GM10266 (cell line): ENCODE measurements around the gene NUP88.
"Not testable (repeated sequence)": the region's sequence is repeated elsewhere in the genome, so short reads cannot be mapped to it uniquely, and the experiment has no call there.

Experiments
- DNase-seq: peaks from one replicate; pipeline ENCODE4 v3.0.0; 2012; ENCODE audit errors: extremely low spot score
- TF ChIP-seq, protein P1 (sequence below): IDR thresholded peaks from 2 replicates; pipeline ENCODE4 v1.5.1; 2012; ENCODE audit warnings: mild to moderate bottlenecking, low read depth; ENCODE audit not compliant: control insufficient read depth, insufficient read depth; ENCODE audit errors: missing control alignments

NUP88 gene

GRCh38 chr17:5443728-5444127, 24.3 kb upstream of the NUP88 start:
- DNase-seq, result no peak
- TF ChIP-seq, protein P1, sequence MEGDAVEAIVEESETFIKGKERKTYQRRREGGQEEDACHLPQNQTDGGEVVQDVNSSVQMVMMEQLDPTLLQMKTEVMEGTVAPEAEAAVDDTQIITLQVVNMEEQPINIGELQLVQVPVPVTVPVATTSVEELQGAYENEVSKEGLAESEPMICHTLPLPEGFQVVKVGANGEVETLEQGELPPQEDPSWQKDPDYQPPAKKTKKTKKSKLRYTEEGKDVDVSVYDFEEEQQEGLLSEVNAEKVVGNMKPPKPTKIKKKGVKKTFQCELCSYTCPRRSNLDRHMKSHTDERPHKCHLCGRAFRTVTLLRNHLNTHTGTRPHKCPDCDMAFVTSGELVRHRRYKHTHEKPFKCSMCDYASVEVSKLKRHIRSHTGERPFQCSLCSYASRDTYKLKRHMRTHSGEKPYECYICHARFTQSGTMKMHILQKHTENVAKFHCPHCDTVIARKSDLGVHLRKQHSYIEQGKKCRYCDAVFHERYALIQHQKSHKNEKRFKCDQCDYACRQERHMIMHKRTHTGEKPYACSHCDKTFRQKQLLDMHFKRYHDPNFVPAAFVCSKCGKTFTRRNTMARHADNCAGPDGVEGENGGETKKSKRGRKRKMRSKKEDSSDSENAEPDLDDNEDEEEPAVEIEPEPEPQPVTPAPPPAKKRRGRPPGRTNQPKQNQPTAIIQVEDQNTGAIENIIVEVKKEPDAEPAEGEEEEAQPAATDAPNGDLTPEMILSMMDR, result no peak

GRCh38 chr17:5439446-5439764, 19.9 kb upstream of the NUP88 start:
- DNase-seq, result no peak
- TF ChIP-seq, protein P1, result no peak

- TF ChIP-seq, protein P1, result peak; percentile 95
- peak; percentile 93 for DNase-seq
Observed at GRCh38 chr17:5438716-5439445, 19.4 kb upstream of the NUP88 start, which contains the start of gene C1QBP. Gene C1QBP, minus strand, starts transcription at chr17:5439155. Its CDS starts 82 bp downstream, at chr17:5439073.

- TF ChIP-seq, protein P1, result no peak
- no peak for DNase-seq
Observed at GRCh38 chr17:5437721-5438317, 18.4 kb upstream of the NUP88 start.

DNA sequence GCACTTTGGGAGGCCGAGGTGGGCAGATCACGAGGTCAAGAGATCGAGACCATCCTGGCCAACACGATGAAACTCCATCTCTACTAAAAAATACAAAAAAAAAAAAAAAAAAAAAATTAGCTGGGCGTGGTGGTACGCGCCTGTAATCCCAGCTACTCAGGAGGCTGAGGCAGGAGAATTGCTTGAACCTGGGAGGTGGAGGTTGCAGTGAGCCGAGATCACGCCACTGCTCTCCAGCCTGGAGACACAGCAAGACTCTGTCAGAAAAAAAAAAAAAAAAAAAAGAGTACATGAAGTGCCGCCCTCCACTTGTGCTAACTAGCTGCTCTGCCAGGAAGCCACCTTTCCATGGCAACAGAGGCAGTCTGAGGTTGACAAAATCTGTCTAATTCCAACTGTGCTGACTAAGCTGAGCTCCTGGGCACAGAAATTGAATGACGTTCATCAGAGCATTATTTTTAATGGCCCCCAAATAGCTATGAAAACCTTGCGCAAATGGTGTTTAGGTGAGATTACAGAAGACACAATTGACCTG, 16.4 kb upstream of the NUP88 start:
- not testable (repeated sequence) for DNase-seq

DNA sequence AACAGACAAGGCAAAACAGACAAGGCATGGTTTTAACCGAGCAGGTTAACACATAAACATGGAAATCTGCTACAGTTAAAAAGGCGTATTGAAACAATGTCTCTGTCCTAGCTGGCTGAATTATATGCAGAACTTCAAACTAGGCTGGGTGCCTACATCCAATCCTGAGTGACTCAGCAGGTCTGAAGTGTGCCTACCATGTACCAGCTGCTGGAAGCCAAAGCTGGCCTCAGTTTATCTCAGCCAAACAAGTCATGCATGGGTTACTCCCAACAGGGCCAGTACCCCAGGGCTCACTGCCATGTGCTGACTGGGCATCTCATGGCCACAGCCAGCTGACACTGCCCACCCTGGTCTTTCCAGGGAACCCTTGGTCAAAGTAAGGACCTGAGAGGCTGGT, 15.5 kb upstream of the NUP88 start:
- TF ChIP-seq, protein P1, result no peak

GRCh38 chr17:5431949-5432556, 12.6 kb upstream of the NUP88 start:
- TF ChIP-seq, protein P1, result no peak

More for the DNA sequence above, 15.5 kb upstream of the NUP88 start:
- DNase-seq, result no peak

GRCh38 chr17:5431234-5431633, 11.8 kb upstream of the NUP88 start:
- not testable (repeated sequence) for DNase-seq

More at GRCh38 chr17:5431949-5432556, 12.6 kb upstream of the NUP88 start:
- no peak for DNase-seq
